Sigmoid colon (tissue), 4 donors: ENCODE results near the gene TSPY9.
"Not testable (repeated sequence)": the region's sequence is repeated elsewhere in the genome, so short reads cannot be mapped to it uniquely, and the experiment has no call there.

Experiments
- CTCF ChIP-seq, 4 experiments: fragments of 450-650 bp in 3 of 4; fragments of 200-600 bp in 1 of 4; IDR thresholded peaks; one replicate each; pipeline ENCODE4 v1.5.1; 2016 to 2019; ENCODE audit warnings: antibody characterized with exemption in 4 of 4, mild to moderate bottlenecking in 3 of 4, moderate library complexity in 2 of 4
- EP300 ChIP-seq, 4 donors: sonication (generic); formaldehyde crosslinking; IDR thresholded peaks; one replicate each; pipeline ENCODE4 v1.6.1; 2017; ENCODE audit warnings: antibody characterized with exemption in 4 of 4
- POLR2A ChIP-seq, 2 donors: fragments of 450-650 bp; IDR thresholded peaks; one replicate each; pipeline ENCODE4 v1.6.1; 2016; ENCODE audit warnings: antibody characterized with exemption in 2 of 2, mild to moderate bottlenecking in 2 of 2, moderate library complexity in 2 of 2
- POLR2AphosphoS5 ChIP-seq, 4 donors: sonication (generic); formaldehyde crosslinking; IDR thresholded peaks; one replicate each; pipeline ENCODE4 v1.6.1; 2017; ENCODE audit warnings: antibody characterized with exemption in 4 of 4

GRCh38 chrY:9486967-9487366 lies at the start of gene TSPY9:
- not testable (repeated sequence) for TF ChIP-seq CTCF, POLR2AphosphoS5, EP300, POLR2A (IDR thresholded peaks at IDR 0.05)
